OCI-LY3 (cell line): Measurements from ENCODE around the gene HABP2.

Source experiments
- H2AFZ ChIP-seq: fragments of 200-600, 300-600 bp; shearing (Covaris generic); 2 replicates; pipeline ENCODE4 v1.6.0; 2014; ENCODE audit warnings: antibody characterized with exemption, low read depth, low read length
- H3K27ac ChIP-seq: fragments of 200-600, 300-600 bp; sonication (generic); 2 replicates; pipeline ENCODE4 v1.5.1; 2014; ENCODE audit warnings: mild to moderate bottlenecking, low read length, moderate library complexity, mixed read lengths
- H3K27me3 ChIP-seq: fragments of 200-600, 300-600 bp; sonication (generic); 2 replicates; pipeline ENCODE4 v1.6.1; 2014; ENCODE audit warnings: low read depth, low read length, mixed read lengths
- H3K36me3 ChIP-seq: fragments of 200-600, 300-600 bp; sonication (generic); replicated peaks from 2 replicates; pipeline ENCODE3; 2014; ENCODE audit warnings: low read depth, low read length, mixed read lengths
- H3K4me1 ChIP-seq: fragments of 300-600, 200-600 bp; sonication (generic); 2 replicates; pipeline ENCODE4 v1.6.1; 2014; ENCODE audit warnings: low read length, mixed read lengths
- H3K4me2 ChIP-seq: fragments of 200-600, 300-600 bp; sonication (generic); 2 replicates; pipeline ENCODE4 v1.6.1; 2014; ENCODE audit warnings: low read length, mixed read lengths
- H3K4me3 ChIP-seq: fragments of 300-600, 200-600 bp; sonication (generic); 2 replicates; pipeline ENCODE4 v1.5.1; 2014; ENCODE audit warnings: antibody characterized with exemption, mild to moderate bottlenecking, low read length, moderate library complexity
- H3K79me2 ChIP-seq: fragments of 300-600, 200-600 bp; shearing (Covaris generic); 2 replicates; pipeline ENCODE4 v1.6.1; 2014; ENCODE audit warnings: mild to moderate bottlenecking, low read length, mixed read lengths
- H3K9ac ChIP-seq: fragments of 300-600, 200-600 bp; shearing (Covaris generic); 2 replicates; pipeline ENCODE4 v1.6.0; 2014; ENCODE audit warnings: mild to moderate bottlenecking, low read length, moderate library complexity
- H3K9me3 ChIP-seq: fragments of 200-600, 300-600 bp; shearing (Covaris generic); 2 replicates; pipeline ENCODE4 v1.6.1; 2014; ENCODE audit warnings: low read length, mixed read lengths; ENCODE audit not compliant: insufficient read depth
- H4K20me1 ChIP-seq: fragments of 200-600, 300-600 bp; sonication (generic); 2 replicates; pipeline ENCODE4 v1.6.1; 2016; ENCODE audit warnings: low read length, mixed read lengths; ENCODE audit not compliant: insufficient read depth
- CTCF ChIP-seq: fragments of 200-600, 300-600 bp; sonication (generic); IDR thresholded peaks from 2 replicates; pipeline ENCODE4 v1.5.1; 2014; ENCODE audit warnings: antibody characterized with exemption, low read length, low read depth
- EZH2phosphoT487 ChIP-seq: fragments of 200-600 bp; shearing (Covaris generic); IDR thresholded peaks from 2 replicates; pipeline ENCODE4 v1.6.1; 2018; ENCODE audit warnings: antibody characterized with exemption, mixed run types, low read depth

Gene HABP2

GRCh38 chr10:113618338-113618737 lies 65.5 kb downstream of the HABP2 start:
- TF ChIP-seq EZH2phosphoT487 (no peak), CTCF (no peak)
- H2AFZ ChIP-seq, result no peak overlapping the region
- no peaks in the 10 kb centered on the region for H3K9me3 ChIP-seq
- no peaks in the 10 kb centered on the region for H4K20me1 ChIP-seq
- no peaks in the 10 kb centered on the region for H3K4me1 ChIP-seq
- no peak overlapping the region for H3K9ac ChIP-seq
- H3K27me3 ChIP-seq, result peaks cover under 1% of the 10 kb centered on the region
- H3K79me2 ChIP-seq, result no peaks in the 10 kb centered on the region
- H3K4me3 ChIP-seq, result no peak overlapping the region
- H3K36me3 ChIP-seq, result no peaks in the 10 kb centered on the region
- H3K4me2 ChIP-seq, result no peak overlapping the region
- H3K27ac ChIP-seq, result no peak overlapping the region

GRCh38 chr10:113619401-113619800 lies 66.5 kb downstream of the HABP2 start:
- Histone ChIP-seq H3K4me3 (no peak overlapping the region), H3K4me1 (no peaks in the 10 kb centered on the region), H3K4me2 (no peak overlapping the region), H3K9me3 (no peaks in the 10 kb centered on the region), H3K9ac (no peak overlapping the region), H3K36me3 (no peaks in the 10 kb centered on the region), H4K20me1 (no peaks in the 10 kb centered on the region), H3K79me2 (no peaks in the 10 kb centered on the region), H3K27ac (no peak overlapping the region), H2AFZ (no peak overlapping the region), H3K27me3 (peaks cover 4% of the 10 kb centered on the region)
- TF ChIP-seq CTCF, result no peak
- no peak for TF ChIP-seq EZH2phosphoT487

- H3K27ac ChIP-seq, result no peak overlapping the region
- H2AFZ ChIP-seq, result no peak overlapping the region
- H3K4me3 ChIP-seq, result no peak overlapping the region
- no peaks in the 10 kb centered on the region for H3K36me3 ChIP-seq
- TF ChIP-seq CTCF, result no peak
- no peak for TF ChIP-seq EZH2phosphoT487
- no peaks in the 10 kb centered on the region for H3K79me2 ChIP-seq
- H3K9me3 ChIP-seq, result no peaks in the 10 kb centered on the region
- peaks cover 4% of the 10 kb centered on the region for H3K27me3 ChIP-seq
- no peaks in the 10 kb centered on the region for H3K4me1 ChIP-seq
- H3K4me2 ChIP-seq, result no peak overlapping the region
- H4K20me1 ChIP-seq, result no peaks in the 10 kb centered on the region
- no peak overlapping the region for H3K9ac ChIP-seq
These were observed 67.7 kb downstream of the HABP2 start for GRCh38 chr10:113620511-113620910.

GRCh38 chr10:113620936-113621335 lies 68.1 kb downstream of the HABP2 start:
- no peaks in the 10 kb centered on the region for H4K20me1 ChIP-seq
- no peak overlapping the region for H3K4me3 ChIP-seq
- TF ChIP-seq CTCF (no peak), EZH2phosphoT487 (no peak)
- H3K4me1 ChIP-seq, result no peaks in the 10 kb centered on the region
- no peak overlapping the region for H3K9ac ChIP-seq
- H3K4me2 ChIP-seq, result no peak overlapping the region
- H3K9me3 ChIP-seq, result no peaks in the 10 kb centered on the region
- H2AFZ ChIP-seq, result no peak overlapping the region
- H3K27me3 ChIP-seq, result peaks cover 4% of the 10 kb centered on the region
- no peaks in the 10 kb centered on the region for H3K79me2 ChIP-seq
- H3K36me3 ChIP-seq, result no peaks in the 10 kb centered on the region
- no peak overlapping the region for H3K27ac ChIP-seq
